Tibial nerve (tissue), 4 donors: ENCODE results near the gene APCS. TPM values are rescaled to one million over a fixed set of nuclear protein-coding genes. Genes with fewer than 3 reads are reported as not detected.

Experiments used
- DNase-seq, 2 donors: peaks; one replicate each; pipeline ENCODE4 v3.0.0-alpha.2; 2019; ENCODE audit warnings: low spot score in 2 of 2
- H3K27ac ChIP-seq, 4 donors: fragments of 200-600 bp; sonication (generic) in 3 of 4; one replicate each; pipeline ENCODE4 v1.5.1; 2017 to 2019; ENCODE audit warnings: mild to moderate bottlenecking in 1 of 4
- H3K27me3 ChIP-seq, 2 donors: fragments of 200-600 bp; sonication (generic) in 1 of 2; one replicate each; pipeline versions ENCODE4 v1.5.1 to v1.6.0; 2017 to 2019
- H3K36me3 ChIP-seq, 3 donors: fragments of 200-600 bp; sonication (generic); one replicate each; pipeline ENCODE4 v1.5.1; 2018 to 2019
- H3K4me1 ChIP-seq, 4 donors: fragments of 200-600 bp; sonication (generic) in 3 of 4; one replicate each; pipeline ENCODE4 v1.5.1; 2017 to 2019
- H3K4me3 ChIP-seq, 4 donors: fragments of 200-600 bp; sonication (generic) in 3 of 4; one replicate each; pipeline ENCODE4 v1.5.1; 2017 to 2019; ENCODE audit warnings: mild to moderate bottlenecking in 1 of 4, moderate library complexity in 1 of 4
- H3K9me3 ChIP-seq, 4 donors: fragments of 200-600 bp; sonication (generic) in 3 of 4; one replicate each; pipeline ENCODE4 v1.5.1; 2017 to 2019
- EP300 ChIP-seq, 2 donors: sonication (generic); formaldehyde crosslinking; IDR thresholded peaks; one replicate each; pipeline ENCODE4 v1.6.1; 2017; ENCODE audit warnings: antibody characterized with exemption in 2 of 2, mild to moderate bottlenecking in 1 of 2
- POLR2A ChIP-seq, 2 donors: fragments of 450-650 bp; IDR thresholded peaks; one replicate each; pipeline ENCODE4 v1.6.1; 2017; ENCODE audit warnings: antibody characterized with exemption in 2 of 2, mild to moderate bottlenecking in 2 of 2, moderate library complexity in 2 of 2
- WGBS, 2 donors: methylation state at CpG; one replicate each; pipeline ENCODE4 v1.1.5; 2018; 5-methylcytosine and 5-hydroxymethylcytosine counted together
- total RNA-seq, 4 donors: library from RNA; depleted of rRNA; stranded (reverse); fragments of >200 nt; gene quantifications; one replicate each; pipeline ENCODE4 v1.1.0, GENCODE V29; 2016
- TF ChIP-seq, protein P1 (sequence below), 5 experiments: fragments of 200-600 bp in 3 of 5; fragments of 450-650 bp in 2 of 5; sonication (generic) in 3 of 5; IDR thresholded peaks; one replicate each; pipeline ENCODE4 v1.5.1; 2016 to 2019; ENCODE audit warnings: antibody characterized with exemption in 5 of 5, mild to moderate bottlenecking in 3 of 5, moderate library complexity in 2 of 5

Gene APCS
- total RNA-seq, 4 donors from 2014 or later: not detected

DNA sequence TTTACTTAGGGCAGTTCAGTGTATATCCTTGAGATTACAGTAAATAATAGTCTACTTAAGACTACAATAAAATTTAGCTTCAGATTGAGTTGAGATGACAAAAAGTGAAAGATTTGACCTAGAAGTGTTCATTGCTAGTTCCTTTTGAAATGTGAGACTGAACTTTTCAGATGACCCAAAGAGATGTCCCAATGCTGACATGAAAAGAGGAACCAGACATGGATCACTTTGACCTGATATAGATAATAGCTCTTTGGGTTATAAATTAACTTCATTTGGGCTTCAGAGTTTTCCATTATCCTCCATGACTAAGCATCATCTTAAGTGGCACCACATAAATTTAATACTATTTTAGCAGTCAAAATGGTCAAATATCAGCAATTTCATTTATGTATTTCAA is 26.1 kb upstream of the APCS start:
- no peak for DNase-seq
- H3K27ac ChIP-seq: no peak overlapping the region
- H3K9me3 ChIP-seq: peaks cover 0 to 5% (median 0%) of the 10 kb centered on the region in 4 donors
- H3K4me1 ChIP-seq: no peaks in the 10 kb centered on the region
- H3K4me3 ChIP-seq: no peak overlapping the region
- TF ChIP-seq, protein P1, sequence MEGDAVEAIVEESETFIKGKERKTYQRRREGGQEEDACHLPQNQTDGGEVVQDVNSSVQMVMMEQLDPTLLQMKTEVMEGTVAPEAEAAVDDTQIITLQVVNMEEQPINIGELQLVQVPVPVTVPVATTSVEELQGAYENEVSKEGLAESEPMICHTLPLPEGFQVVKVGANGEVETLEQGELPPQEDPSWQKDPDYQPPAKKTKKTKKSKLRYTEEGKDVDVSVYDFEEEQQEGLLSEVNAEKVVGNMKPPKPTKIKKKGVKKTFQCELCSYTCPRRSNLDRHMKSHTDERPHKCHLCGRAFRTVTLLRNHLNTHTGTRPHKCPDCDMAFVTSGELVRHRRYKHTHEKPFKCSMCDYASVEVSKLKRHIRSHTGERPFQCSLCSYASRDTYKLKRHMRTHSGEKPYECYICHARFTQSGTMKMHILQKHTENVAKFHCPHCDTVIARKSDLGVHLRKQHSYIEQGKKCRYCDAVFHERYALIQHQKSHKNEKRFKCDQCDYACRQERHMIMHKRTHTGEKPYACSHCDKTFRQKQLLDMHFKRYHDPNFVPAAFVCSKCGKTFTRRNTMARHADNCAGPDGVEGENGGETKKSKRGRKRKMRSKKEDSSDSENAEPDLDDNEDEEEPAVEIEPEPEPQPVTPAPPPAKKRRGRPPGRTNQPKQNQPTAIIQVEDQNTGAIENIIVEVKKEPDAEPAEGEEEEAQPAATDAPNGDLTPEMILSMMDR (IDR thresholded peaks at IDR 0.05): no peak
- TF ChIP-seq POLR2A (IDR thresholded peaks at IDR 0.05): no peak
- no peak for TF ChIP-seq EP300 (IDR thresholded peaks at IDR 0.05)
- H3K27me3 ChIP-seq: no peaks in the 10 kb centered on the region
- no peaks in the 10 kb centered on the region for H3K36me3 ChIP-seq

GRCh38 chr1:159562680-159563079 is 24.9 kb upstream of the APCS start:
- WGBS, 2 donors: 34 to 45% methylated on average over 1 of the region's 1 CpG
- Histone ChIP-seq H3K4me3 (no peak overlapping the region), H3K9me3 (peaks cover 0 to 5% (median 0%) of the 10 kb centered on the region in 4 donors), H3K4me1 (no peaks in the 10 kb centered on the region), H3K36me3 (no peaks in the 10 kb centered on the region), H3K27me3 (no peaks in the 10 kb centered on the region), H3K27ac (no peak overlapping the region)
- DNase-seq: no peak
- TF ChIP-seq EP300 (IDR thresholded peaks at IDR 0.05): no peak
- TF ChIP-seq, protein P1 (IDR thresholded peaks at IDR 0.05): no peak
- no peak for TF ChIP-seq POLR2A (IDR thresholded peaks at IDR 0.05)

DNA sequence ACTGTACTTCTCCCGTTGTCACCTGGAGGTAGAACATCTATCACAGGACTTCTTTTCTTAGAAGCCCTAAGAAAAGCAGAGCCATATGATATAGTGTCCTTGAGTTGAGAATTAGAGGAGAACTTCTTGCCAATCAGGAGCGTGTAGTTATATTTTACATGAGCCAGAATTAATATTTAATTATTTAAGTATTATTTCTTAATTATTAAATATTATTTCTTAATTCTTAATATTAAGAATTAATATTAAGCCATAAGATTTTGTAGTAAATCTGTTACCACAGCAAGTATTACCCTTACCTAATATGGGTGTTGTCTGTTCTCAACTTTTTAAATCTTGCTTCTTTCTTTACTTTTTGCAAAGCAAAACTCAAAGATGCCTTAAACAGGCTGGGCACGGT is 10.2 kb upstream of the APCS start:
- no peak for DNase-seq
- H3K4me3 ChIP-seq: no peak overlapping the region
- WGBS, 2 donors: 91 to 95% methylated on average over 3 of the region's 3 CpGs
- no peak for TF ChIP-seq POLR2A (IDR thresholded peaks at IDR 0.05)
- TF ChIP-seq, protein P1 (IDR thresholded peaks at IDR 0.05): no peak
- no peak for TF ChIP-seq EP300 (IDR thresholded peaks at IDR 0.05)
- no peak overlapping the region for H3K27ac ChIP-seq
- no peaks in the 10 kb centered on the region for H3K27me3 ChIP-seq
- no peaks in the 10 kb centered on the region for H3K36me3 ChIP-seq
- no peaks in the 10 kb centered on the region for H3K4me1 ChIP-seq
- H3K9me3 ChIP-seq: no peaks in the 10 kb centered on the region

- TF ChIP-seq, protein P1 (IDR thresholded peaks at IDR 0.05): no peak
- TF ChIP-seq EP300 (IDR thresholded peaks at IDR 0.05) (no peak), POLR2A (IDR thresholded peaks at IDR 0.05) (no peak)
- Histone ChIP-seq H3K27me3 (no peaks in the 10 kb centered on the region), H3K4me3 (no peak overlapping the region), H3K4me1 (no peaks in the 10 kb centered on the region), H3K27ac (no peak overlapping the region), H3K36me3 (no peaks in the 10 kb centered on the region), H3K9me3 (no peaks in the 10 kb centered on the region)
- no peak for DNase-seq
- 70 to 71% methylated on average over 3 of the region's 3 CpGs for WGBS, 2 donors
Measured at GRCh38 chr1:159580340-159580739, 7.3 kb upstream of the APCS start.

GRCh38 chr1:159581422-159581821 is 6.2 kb upstream of the APCS start:
- no peak for DNase-seq
- no peak overlapping the region for H3K27ac ChIP-seq
- no peaks in the 10 kb centered on the region for H3K9me3 ChIP-seq
- H3K4me3 ChIP-seq: no peak overlapping the region
- 75 to 83% methylated on average over 1 of the region's 1 CpG for WGBS, 2 donors
- no peaks in the 10 kb centered on the region for H3K4me1 ChIP-seq
- H3K36me3 ChIP-seq: no peaks in the 10 kb centered on the region
- no peaks in the 10 kb centered on the region for H3K27me3 ChIP-seq
- TF ChIP-seq POLR2A (IDR thresholded peaks at IDR 0.05) (no peak), EP300 (IDR thresholded peaks at IDR 0.05) (no peak)
- TF ChIP-seq, protein P1 (IDR thresholded peaks at IDR 0.05): no peak
